GM12891 (cell line): ENCODE data around the gene DOCK8.

ENCODE experiments used
- POLR2A ChIP-seq: IDR thresholded peaks from 2 replicates; pipeline ENCODE4 v1.6.1; 2011; ENCODE audit warnings: low read depth, low read length, control low read depth
- SPI1 ChIP-seq: IDR thresholded peaks from 2 replicates; pipeline ENCODE4 v1.6.1; 2011; ENCODE audit warnings: low read depth, low read length, control low read depth

DNA sequence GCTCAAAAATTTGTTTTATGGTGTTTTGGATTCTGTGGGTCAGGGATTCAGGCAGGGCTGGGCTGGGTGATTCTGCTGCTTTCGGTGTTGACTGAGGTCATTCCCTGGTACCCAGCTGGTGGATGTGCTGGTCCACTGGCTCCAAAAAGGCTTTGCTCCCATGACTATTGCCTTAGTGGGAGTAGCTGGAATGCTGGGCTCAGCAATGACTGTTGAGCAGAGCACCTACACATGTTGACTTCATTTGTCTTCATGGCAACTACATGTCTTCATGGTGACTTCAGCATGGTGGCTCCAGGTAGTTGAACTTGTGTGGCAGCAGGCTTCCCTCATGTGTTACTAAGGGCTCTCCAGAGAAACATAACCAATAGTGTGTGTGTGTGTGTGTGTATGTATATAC, 297.2 kb downstream of the DOCK8 start:
- TF ChIP-seq SPI1 (no peak), POLR2A (no peak)
